ENCODE results near the gene BACE2.
"Not testable (repeated sequence)": the region's sequence is repeated elsewhere in the genome, so short reads cannot be mapped to it uniquely, and the experiment has no call there.

Gene BACE2

GRCh38 chr21:41215856-41216408 is 48.0 kb downstream of the BACE2 start:
- no peak for DNase-seq (ENCODE audit: low read depth, low spot score)

DNA sequence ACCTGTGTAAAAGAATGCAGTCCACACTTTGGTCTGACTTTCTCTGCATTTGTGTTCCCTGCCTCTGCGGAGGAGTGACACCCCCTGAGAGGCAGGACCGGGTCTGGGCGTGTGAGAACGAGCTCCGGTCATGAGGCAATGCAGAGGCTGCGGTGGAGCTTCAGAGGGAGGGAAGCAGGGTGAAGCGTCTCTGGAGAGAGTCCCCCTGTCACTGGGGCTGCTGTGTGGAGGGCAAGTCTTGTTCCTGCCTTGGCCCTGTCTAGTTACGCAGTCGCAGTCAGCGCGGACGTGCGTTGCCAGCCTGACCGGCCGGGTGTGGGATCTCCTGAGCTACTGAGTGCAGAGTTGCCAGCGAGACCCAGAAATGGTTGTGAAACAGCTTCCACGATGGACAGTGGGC is 48.5 kb downstream of the BACE2 start:
- no peak for DNase-seq (ENCODE audit: low read depth, low spot score)

- no peak for DNase-seq (ENCODE audit: low read depth, low spot score)
Measured at GRCh38 chr21:41217671-41218385, 49.9 kb downstream of the BACE2 start.

DNA sequence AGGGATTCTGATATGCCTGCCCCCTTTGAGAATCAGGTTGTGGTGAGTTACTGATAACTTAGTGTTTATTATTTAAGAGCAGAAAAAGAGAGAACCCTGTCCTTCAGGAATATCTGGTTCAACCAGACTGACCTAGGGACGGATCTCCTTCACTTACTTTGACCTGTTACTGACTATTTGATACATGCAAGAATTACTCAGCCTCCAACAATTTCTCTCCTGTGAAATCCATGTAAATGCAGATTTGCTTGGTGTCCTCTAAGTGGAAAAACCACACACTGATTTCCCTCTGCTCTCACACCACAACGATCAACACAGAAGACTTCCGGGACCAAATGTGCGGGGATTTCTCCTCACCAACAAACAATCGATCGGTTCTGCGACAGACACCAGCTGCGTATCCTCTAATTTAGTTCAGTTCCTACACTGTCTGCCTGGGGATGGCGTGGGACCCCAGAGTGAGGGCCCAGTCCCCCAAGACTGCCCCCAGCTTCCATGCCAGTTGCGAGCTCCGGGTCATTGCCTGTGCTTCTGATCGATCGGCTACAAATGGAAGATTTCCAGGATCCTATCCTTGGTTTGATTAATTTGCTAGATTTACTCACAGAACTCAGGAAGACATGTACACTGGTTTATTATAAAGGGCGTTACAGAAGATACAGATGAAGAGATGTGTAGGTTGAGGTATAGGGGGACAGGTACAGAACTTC is 51.7 kb downstream of the BACE2 start:
- DNase-seq (ENCODE audit: low read depth, low spot score): no peak

GRCh38 chr21:41220208-41220733 is 52.3 kb downstream of the BACE2 start:
- DNase-seq (ENCODE audit: low read depth, low spot score): no peak

GRCh38 chr21:41222247-41223068 is 54.5 kb downstream of the BACE2 start:
- no peak for DNase-seq (ENCODE audit: low read depth, low spot score)

GRCh38 chr21:41226853-41227252 is 58.9 kb downstream of the BACE2 start:
- no peak for DNase-seq (ENCODE audit: low read depth, low spot score)

DNA sequence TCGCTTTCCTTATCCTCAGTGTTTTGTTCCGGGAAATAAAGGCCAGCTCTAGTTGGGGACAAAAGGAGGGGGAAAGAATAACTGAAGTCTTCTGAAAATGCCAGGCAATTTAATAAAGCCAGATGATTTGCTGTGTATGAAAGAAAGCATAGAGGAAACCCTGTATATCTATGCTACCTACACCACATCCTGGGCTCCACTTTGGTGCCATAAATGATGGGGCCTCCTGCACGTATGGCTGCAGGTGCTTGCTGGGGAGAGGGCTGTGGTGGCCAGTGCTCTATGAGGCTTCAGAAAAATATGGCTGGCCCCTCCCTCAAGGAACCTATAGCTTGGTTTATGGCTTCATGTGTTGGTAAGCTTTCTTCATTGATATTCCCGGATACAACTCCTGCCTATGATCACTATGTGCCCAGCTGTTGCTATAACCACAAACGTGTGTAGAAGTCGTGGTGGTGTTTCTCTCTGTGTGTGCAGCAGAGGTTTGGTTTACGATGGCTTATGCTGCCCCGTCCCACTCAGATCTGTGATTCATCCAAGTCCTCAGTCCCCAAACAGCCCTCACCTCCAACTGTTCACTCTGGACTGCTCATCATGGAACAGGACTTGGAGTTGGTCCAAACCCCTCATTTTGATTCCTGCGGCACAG is 59.5 kb downstream of the BACE2 start:
- DNase-seq (ENCODE audit: low read depth, low spot score): no peak

DNA sequence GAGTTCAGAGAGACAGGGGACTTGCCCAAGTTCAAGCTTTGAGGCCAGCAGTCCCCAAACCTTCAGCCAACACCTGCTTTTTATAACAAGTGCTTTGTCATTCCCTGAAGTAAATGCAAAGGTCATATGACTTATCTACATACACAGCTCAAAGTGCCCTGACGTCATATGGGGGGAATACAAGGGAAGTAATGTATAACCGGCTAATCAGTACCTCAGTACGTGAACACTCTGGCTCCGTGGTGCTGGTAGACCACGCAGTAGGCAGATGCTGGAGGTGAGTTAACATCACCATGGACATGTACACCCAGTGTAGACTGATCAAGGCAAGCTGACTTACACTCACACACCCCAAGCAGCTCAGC is 60.0 kb downstream of the BACE2 start:
- no peak for DNase-seq (ENCODE audit: low read depth, low spot score)

DNA sequence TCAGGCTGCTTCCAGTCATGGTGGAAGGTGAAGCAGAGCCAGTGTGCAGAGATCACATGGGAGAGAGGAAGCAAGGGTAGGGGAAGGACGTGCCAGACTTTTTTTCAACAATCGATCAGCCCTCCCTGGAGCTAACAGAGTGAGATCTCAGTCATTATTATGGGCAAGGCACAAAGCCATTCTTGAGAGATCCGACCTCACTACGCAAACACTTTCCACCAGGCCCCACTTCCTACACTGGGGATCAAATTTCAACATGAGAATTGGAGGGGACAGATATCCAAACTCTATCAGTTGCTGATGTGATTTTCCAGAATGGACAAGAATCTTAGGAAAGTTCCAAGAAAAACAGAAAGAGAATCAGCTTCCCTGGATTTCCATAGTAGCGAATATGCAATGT is 60.5 kb downstream of the BACE2 start:
- DNase-seq (ENCODE audit: low read depth, low spot score): no peak

- no peak for DNase-seq (ENCODE audit: low read depth, low spot score)
Measured at GRCh38 chr21:41228958-41229357, 61.0 kb downstream of the BACE2 start.

GRCh38 chr21:41229509-41230248 is 61.7 kb downstream of the BACE2 start:
- DNase-seq (ENCODE audit: low read depth, low spot score): no peak

DNA sequence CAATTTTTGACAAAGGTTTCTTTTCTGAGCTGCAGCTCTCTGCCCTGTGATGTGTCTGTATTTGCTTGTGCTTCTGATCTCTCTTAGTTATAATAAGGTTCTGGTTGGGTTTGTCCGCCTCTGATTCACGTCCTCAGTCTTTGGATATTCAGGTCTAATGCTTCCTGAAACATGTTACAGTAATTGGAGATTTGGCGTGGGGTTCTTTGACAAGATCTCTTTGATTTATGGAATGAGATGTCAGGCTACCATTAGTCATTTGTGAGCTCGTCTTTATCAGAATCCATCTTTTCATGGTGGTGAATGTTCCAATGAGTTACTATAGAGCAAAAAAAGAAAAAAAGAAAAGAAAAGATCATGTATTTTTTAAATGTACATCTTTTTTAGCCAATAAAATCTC is 62.5 kb downstream of the BACE2 start:
- DNase-seq (ENCODE audit: low read depth, low spot score): no peak

DNA sequence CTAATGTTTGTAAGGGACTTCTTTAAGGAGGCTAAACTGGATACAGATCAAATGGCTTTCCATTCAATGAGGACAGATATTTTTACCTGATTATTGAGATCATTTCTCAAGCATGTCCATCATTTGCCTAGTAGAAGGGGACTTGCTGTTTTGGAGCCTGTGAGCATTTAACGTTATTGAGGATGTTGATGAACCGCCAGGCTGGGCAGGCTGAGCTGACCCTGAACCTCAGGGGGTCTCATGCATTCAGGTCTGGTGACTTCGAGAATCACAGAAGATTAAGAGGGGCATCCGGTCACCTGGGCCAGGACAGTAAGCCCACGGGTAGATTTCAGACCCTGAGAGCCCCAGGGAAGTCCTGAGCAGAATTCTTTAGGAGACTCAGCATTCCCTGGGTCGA is 63.1 kb downstream of the BACE2 start:
- DNase-seq (ENCODE audit: low read depth, low spot score): no peak

DNA sequence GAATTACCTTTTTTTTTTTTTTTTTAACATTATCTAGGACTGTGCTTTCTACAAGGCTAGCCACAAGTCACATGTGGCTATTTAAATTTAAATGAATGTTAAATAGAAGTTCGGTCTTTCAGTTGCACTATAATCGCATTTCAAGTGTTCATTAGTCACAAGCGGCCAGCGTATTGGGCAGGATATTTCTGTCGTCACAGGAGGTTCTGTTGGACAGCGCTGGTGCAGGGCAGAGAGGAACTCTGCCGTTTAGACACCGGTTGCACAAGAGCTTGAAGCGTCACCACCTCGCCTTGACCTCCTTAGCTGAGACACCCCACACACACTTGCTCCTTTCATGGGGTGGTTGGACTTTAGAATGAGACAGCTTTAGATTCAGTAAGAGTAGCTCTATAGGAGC is 64.1 kb downstream of the BACE2 start:
- no peak for DNase-seq (ENCODE audit: low read depth, low spot score)

DNA sequence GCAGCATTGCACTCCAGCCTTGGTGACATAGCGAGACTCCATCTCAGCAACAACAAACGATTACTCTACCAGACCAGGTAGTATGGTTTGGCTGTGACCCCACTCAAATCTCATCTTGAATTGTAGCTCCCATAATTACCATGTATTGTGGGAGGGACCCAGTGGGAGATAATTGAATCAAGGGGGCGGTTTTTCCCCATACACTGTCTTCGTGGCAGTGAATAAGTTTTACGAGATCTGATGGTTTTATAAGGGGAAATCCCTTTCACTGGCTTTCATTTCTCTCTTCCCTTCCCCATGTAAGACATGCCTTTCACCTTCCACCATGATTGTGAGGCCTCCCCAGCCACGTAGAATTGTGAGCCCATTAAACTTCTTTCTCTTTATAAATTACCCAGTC is 66.0 kb downstream of the BACE2 start:
- DNase-seq (ENCODE audit: low read depth, low spot score): no peak

DNA sequence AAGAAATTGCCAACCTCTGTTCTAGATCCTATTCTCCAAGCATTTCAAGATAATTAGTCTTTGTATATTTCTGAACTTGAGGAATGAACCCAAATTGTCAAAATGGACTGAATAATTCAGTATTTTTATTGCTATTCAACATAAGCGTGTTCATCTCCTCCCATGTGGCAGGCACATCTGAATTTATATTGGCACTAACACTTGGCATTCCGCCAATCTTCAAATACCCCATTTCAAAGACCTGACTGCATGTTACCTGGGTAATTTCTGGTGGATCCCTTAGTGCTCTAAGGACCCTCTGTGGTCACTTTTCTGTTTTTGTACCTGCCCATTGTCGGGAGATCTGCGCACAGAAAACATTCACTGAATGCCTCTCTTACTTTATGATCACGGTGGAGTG is 66.6 kb downstream of the BACE2 start:
- DNase-seq (ENCODE audit: low read depth, low spot score): no peak

DNA sequence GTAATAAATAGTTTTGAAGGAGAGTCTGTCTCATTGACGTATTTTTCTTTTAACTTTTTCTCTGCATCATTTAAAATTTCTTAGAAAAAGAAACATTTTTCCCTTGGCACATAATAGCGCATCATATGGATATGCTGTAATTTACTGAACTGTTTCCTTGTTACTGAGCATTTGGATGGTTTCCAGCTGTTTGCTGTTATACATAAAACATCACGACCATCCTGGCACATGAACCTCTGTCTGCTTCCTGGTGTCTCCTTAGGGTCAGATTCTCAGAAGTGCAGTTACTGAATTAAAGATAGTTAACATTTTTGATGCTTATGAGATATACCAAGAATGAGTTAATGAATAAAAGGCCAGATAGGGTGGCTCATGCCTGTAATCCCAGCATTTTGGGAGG is 67.2 kb downstream of the BACE2 start:
- no peak for DNase-seq (ENCODE audit: low read depth, low spot score)

GRCh38 chr21:41236352-41236973 is 68.5 kb downstream of the BACE2 start:
- DNase-seq (ENCODE audit: low read depth, low spot score): no peak

GRCh38 chr21:41238081-41238796 is 70.3 kb downstream of the BACE2 start:
- DNase-seq (ENCODE audit: low read depth, low spot score): not testable (repeated sequence)

Data from activated CD4-positive, CD25-positive, alpha-beta regulatory T cell treated with anti-CD3 and anti-CD28 coated beads, Interleukin-2, amount 50 U/mL, for 16 hours (primary cell).